Osteocyte (in vitro differentiated cells): ENCODE data around the gene SMIM22. TPM values are rescaled to one million over a fixed set of nuclear protein-coding genes. Genes with fewer than 3 reads are reported as not detected.

Source experiments
- DNase-seq: peaks from one replicate; pipeline ENCODE4 v3.0.0; 2021; ENCODE audit warnings: mixed read lengths; ENCODE audit not compliant: unreplicated experiment; ENCODE audit errors: extremely low spot score
- H3K27ac Mint-ChIP-seq: one replicate; pipeline ENCODE4 v1.8.0; 2021; ENCODE audit warnings: mild to moderate bottlenecking, mixed read lengths; ENCODE audit not compliant: unreplicated experiment
- H3K27me3 Mint-ChIP-seq: one replicate; pipeline ENCODE4 v1.8.0; 2021; ENCODE audit warnings: mixed read lengths; ENCODE audit not compliant: unreplicated experiment
- H3K36me3 Mint-ChIP-seq: one replicate; pipeline ENCODE4 v1.8.0; 2021; ENCODE audit warnings: mixed read lengths; ENCODE audit not compliant: unreplicated experiment
- H3K4me1 Mint-ChIP-seq: one replicate; pipeline ENCODE4 v1.8.0; 2021; ENCODE audit warnings: mixed read lengths; ENCODE audit not compliant: unreplicated experiment
- H3K4me3 Mint-ChIP-seq: one replicate; pipeline ENCODE4 v1.8.0; 2021; ENCODE audit warnings: mild to moderate bottlenecking, moderate library complexity, mixed read lengths; ENCODE audit not compliant: unreplicated experiment
- H3K9me3 Mint-ChIP-seq: one replicate; pipeline ENCODE4 v1.8.0; 2021; ENCODE audit warnings: mixed read lengths; ENCODE audit not compliant: unreplicated experiment
- CTCF ChIP-seq: fragments of 200-600 bp; sonication (generic); IDR thresholded peaks from 2 replicates; pipeline ENCODE4 v1.5.0; 2021; ENCODE audit warnings: antibody characterized with exemption, mild to moderate bottlenecking, moderate library complexity
- total RNA-seq: library from RNA; stranded (reverse); gene quantifications from 2 replicates; pipeline ENCODE4 v1.2.1, GENCODE V29; 2021

SMIM22 gene
- total RNA-seq, 1 donor from 2014 or later = not detected

DNA sequence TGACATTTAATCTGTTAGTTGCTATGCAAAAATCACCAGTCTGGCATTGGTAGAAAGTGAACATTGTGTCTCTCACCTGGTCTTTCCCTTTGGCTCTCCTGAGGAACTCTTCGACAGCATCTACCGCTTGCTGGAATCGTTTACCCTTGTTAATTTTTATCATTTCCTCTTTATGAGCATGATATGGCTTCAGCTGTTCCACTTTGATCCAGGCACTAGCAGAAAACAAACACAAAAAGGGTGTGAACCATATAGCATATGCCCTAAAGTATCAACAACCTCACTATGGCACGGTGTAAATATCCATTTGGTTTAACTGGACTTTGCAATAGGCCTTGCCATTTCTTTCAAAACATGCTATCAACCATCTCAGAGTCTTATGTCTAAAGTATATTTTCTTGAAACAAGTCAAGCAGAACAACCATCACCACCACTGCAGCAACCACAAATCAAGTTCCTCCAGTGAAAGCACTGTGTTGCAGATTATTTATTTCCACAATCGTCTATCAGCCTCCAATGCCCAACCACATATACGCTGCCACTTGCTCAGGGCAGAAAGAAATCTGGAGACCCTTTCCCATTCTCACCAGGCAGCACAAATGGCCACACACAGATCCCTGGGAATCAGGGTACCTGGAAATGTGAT, 37.7 kb downstream of the SMIM22 start:
- Mint-ChIP-seq H3K36me3 (peaks cover 45% of the 10 kb centered on the region), H3K4me1 (no peaks in the 10 kb centered on the region), H3K9me3 (no peaks in the 10 kb centered on the region)

GRCh38 chr16:4833584-4833983, 38.4 kb downstream of the SMIM22 start:
- Mint-ChIP-seq H3K36me3 (peaks cover 44% of the 10 kb centered on the region), H3K9me3 (no peaks in the 10 kb centered on the region), H3K4me1 (no peaks in the 10 kb centered on the region), H3K27ac (no peak overlapping the region), H3K27me3 (no peaks in the 10 kb centered on the region), H3K4me3 (no peak overlapping the region)
- no peak for DNase-seq
- TF ChIP-seq CTCF = no peak

More for the DNA sequence above, 37.7 kb downstream of the SMIM22 start:
- no peak for TF ChIP-seq CTCF
- DNase-seq = no peak
- Mint-ChIP-seq H3K27me3 (no peaks in the 10 kb centered on the region), H3K4me3 (no peak overlapping the region), H3K27ac (no peak overlapping the region)

DNA sequence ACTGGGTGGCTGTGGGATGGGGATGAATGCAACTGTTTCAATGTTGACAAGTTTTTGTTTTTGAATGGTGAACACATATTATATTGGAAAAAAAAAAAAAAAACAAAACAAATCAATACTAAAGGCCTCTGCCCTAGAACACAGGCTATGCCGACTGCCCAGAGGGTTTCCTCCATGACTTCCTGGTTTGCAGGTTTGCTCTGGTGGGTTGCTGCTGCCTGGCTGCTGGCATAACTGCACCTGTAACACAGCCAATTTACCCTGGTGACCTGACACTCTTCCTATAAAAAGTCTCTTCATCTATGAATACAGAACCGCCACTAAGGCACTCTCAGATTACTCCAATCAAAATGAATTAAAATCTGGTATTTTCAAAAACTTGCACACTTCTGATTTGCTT, 41.6 kb downstream of the SMIM22 start:
- Mint-ChIP-seq H3K4me3 (no peak overlapping the region), H3K27me3 (no peaks in the 10 kb centered on the region), H3K9me3 (no peaks in the 10 kb centered on the region), H3K4me1 (no peaks in the 10 kb centered on the region), H3K36me3 (peaks cover 39% of the 10 kb centered on the region), H3K27ac (no peak overlapping the region)
- no peak for TF ChIP-seq CTCF
- no peak for DNase-seq

GRCh38 chr16:4837733-4838501, 42.7 kb downstream of the SMIM22 start:
- H3K27me3 Mint-ChIP-seq = no peaks in the 10 kb centered on the region
- no peaks in the 10 kb centered on the region for H3K9me3 Mint-ChIP-seq
- H3K36me3 Mint-ChIP-seq = peaks cover 28% of the 10 kb centered on the region
- no peaks in the 10 kb centered on the region for H3K4me1 Mint-ChIP-seq
- no peak overlapping the region for H3K27ac Mint-ChIP-seq
- no peak for TF ChIP-seq CTCF
- H3K4me3 Mint-ChIP-seq = no peak overlapping the region
- DNase-seq = no peak

DNA sequence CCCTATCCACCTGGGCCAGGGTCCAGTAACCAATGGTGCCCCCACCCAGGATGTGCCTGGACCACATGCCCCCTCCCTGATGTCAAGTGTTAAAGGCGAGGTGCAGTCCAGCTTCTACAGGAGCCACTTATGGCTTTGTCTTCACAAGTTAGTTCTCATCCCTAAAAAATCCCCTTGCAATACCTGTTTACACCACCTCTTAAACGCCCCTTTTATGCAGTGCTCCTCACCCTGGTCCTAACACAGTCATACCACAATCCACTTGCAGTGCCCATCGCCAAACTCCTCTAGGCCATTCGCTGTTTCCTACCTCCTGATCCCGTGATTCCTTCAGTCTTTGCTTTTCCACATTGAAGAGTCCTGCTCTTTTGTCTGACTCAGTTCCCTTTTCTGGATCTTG, 44.8 kb downstream of the SMIM22 start:
- DNase-seq = no peak
- Mint-ChIP-seq H3K27me3 (no peaks in the 10 kb centered on the region), H3K4me1 (no peaks in the 10 kb centered on the region), H3K36me3 (peaks cover 41% of the 10 kb centered on the region), H3K27ac (no peak overlapping the region), H3K4me3 (no peak overlapping the region), H3K9me3 (no peaks in the 10 kb centered on the region)
- no peak for TF ChIP-seq CTCF
